Islet of Langerhans (tissue), 1 donor: ENCODE measurements around the gene HPSE2.
"Not testable (repeated sequence)": the region's sequence is repeated elsewhere in the genome, so short reads cannot be mapped to it uniquely, and the experiment has no call there.

Source experiments
- FAIRE-seq: peaks from one replicate; lab custom pipeline; 2011; peaks lifted over from hg19 to GRCh38; lab: Jason Lieb, UNC

Gene HPSE2

DNA sequence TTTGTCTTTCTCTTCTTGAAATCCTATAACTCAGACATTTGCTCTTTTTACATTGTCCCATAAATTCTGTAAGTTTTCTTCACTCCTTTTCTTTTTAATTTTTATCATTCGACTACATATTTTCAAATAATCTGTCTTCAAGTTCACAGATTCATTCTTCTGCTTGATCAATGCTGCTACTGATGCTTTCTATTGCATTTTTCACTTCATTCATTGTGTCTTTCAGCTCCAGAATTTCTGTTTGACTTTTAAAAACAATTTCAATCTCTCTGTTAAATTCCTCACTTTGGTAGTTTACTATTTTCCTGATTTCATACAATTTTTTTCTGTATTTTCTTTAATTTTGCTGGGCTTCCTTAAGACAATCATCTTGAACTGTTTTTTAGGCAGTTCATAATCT is 230.4 kb downstream of the HPSE2 start:
- FAIRE-seq = no peak

DNA sequence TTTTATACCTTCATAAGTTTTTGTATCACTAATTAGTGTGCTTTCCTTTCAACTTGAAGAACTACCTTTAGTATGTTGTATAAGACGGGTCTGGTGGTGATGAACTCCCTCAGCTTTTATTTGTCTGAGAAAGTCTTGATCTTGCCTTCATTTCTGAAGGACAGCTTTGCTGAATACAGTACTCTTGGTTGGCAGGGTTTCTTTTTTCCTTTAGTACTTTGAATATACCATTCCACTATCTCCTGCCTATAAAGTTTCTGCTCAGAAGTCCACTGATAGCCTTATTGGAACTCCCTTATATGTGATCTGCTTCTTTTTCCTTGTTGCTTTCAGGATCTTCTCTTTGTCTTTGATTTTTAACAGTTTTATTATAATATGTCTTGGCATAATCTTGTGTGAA is 230.9 kb downstream of the HPSE2 start:
- FAIRE-seq = no peak

DNA sequence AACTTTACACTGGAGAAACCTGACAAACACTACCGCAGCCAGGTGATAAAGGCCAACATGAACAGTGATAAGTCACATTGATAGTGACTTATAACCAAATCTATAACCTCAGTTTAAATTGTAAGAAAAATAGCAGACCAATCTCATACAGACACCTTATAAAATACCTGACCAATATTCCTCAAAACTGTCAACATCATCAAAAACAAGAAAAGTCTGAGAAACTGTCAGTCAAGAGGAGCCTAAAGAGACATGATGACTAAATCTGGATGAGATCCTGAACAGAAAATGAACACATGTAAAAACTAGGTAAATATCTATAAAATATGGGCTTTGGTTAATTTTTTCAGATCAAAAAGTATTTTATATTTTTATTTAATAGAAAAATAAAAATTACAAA is 233.3 kb downstream of the HPSE2 start:
- no peak for FAIRE-seq

DNA sequence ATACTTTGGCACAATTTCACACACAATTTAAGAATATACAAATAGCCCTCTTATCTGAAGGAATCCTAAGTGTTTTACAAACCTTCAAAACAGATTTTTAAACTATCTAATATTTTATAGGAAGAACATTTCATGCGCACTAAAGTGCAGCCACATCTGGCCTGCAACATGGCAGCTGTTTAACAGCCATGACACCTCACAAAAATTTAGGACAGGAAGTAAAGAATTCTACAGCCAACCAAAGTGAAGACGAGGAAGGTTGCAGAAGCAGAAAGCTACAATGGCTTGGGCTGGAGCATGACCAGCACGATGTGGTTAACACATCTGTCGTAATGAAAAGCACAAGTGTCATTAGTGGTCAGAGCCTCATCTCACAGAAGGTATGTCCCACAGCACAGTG is 238.1 kb downstream of the HPSE2 start:
- FAIRE-seq = no peak

DNA sequence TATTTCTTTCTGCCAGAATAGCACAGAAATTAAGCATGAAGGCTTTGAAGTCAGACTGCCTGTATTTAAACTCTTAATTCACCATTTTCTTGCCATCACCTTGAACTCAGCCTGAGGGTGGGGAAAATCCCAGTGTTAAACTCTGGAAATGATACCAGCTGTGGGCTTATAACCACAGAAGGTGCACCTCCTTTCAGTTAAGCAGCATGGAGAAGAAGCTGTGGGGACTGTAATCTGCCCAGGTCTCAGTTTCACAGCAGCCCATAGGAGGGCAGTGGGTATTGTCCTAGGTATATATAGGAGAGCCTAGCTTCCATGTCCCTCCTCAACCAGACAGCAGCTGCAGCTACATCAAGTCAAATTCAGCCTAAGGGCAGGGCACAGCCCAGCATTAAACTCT is 241.6 kb downstream of the HPSE2 start:
- no peak for FAIRE-seq

DNA sequence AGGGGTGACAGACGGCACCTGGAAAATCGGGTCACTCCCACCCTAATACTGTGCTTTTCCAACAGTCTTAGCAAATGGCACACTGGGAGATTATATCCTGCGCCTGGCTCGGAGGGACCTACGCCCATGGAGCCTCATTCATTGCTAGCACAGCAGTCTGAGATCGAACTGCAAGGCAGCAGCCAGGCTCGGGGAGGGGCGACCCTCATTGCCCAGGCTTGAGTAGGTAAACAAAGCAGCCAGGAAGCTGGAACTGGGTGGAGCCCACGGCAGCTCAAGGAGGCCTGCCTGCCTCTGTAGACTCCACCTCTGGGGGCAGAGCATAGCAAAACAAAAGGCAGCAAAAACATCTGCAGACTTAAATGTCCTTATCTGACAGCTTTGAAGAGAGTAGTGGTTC is 251.9 kb downstream of the HPSE2 start:
- FAIRE-seq = not testable (repeated sequence)

- no peak for FAIRE-seq
Observed at GRCh38 chr10:98980353-98980752, 255.3 kb downstream of the HPSE2 start.

DNA sequence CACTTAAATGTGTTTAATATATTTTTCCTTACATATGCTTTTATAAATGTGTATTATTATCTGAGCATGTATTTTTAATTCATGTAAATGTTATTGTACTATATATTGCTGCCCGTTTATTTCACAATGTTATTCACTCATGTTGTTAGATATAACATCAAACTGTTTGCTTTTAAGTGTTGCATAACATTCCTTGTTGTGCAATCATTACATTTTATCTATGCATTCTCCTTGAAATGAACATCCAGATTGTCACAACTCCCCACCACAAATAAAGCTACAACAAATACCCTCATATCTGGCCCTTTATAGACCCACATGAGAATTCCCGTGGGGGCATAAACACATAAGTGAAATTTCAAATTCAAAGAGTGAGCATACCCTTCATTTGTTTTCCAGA is 264.2 kb downstream of the HPSE2 start:
- FAIRE-seq = no peak

DNA sequence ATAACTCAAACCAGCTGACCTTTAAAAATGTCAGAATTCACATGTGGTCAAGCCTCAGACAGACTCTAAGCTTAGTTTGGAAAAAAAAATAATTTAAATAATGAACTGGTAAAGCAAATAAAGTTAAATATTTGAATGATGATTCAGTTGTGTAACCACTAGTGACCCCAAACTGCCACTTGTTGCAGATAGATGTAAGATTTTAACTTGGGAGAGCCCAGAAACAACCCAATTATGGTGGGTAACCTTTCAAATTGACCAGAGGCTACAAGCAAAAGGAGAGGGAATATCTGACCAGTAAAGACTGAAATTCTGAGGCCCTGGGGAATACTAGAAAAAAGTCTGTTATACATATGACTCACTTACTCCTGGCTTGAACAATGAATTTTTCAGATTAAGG is 268.1 kb downstream of the HPSE2 start:
- FAIRE-seq = no peak

GRCh38 chr10:98963608-98964007 is 272.0 kb downstream of the HPSE2 start:
- no peak for FAIRE-seq

DNA sequence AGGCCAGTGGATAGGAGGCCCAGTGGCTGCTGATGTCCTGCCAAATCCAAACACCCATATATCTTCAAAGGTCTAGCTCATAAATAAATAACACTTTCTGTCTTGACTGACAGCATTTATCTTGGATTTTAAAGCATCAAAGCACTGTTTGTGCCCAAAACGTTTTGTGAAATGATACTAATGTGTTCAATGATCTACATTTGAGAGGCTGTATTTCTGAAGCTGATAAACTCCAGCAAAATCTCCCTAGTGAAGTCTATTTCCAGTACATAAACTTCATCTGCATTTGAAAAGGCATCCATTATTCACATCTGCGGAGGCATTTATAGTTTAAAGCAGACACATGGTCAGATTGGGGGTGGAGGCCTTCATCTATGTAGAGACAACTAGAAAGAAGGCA is 276.3 kb downstream of the HPSE2 start:
- FAIRE-seq = no peak

DNA sequence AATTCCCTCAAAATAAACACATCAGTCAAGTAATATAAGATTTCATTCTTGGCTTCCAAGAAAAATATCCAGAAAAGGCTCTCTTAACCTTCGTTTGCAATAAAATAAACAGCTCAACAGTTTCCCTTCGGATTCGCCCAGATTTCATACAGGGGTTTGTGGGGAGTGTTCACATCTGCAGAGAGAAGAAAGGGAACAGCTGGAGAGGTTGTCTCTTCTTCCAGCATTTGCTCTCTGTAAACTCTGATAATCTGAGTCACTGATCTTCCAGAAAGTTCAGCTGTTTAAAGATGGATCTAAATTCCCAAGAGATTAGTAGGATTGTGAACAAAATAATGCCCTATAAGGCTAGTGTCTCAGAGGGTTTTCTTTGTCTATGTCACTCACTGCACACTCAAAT is 277.9 kb downstream of the HPSE2 start:
- FAIRE-seq = no peak

- no peak for FAIRE-seq
Observed at GRCh38 chr10:98956576-98957260, 278.9 kb downstream of the HPSE2 start.

GRCh38 chr10:98953251-98953650 is 282.4 kb downstream of the HPSE2 start:
- no peak for FAIRE-seq

DNA sequence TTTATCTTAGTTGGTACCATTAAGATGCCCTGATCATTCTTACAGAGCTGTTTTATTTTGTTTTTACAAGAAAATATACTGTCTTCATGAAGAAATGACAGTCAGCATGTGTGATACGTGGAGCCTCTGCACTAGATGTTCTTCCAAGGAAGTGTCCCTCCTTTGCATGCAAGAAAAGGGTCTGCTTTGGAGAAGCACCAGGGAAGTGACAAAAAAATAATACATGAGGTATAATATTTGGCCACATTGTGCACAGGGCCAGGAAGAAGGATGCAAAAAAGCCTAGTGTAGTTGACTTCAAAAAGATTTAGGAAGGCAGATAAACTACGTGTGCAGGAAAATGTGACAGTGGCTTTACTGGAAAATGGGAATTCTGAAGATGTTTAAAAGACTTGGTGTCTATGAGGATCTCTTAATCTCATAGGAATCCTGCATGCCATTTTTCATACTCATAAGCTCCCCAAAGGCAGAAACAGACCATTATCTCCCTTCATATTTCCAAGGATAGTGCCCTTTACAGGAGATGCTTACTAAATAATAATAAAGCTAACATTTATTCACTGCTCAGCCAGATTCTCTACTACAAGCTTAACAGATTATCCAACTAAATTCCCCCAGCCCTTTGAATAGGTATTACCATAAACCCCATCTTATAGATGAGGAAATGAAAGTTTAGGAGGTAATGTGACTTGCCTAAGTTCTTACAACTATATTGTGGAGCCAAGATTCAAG is 284.2 kb downstream of the HPSE2 start:
- FAIRE-seq = no peak

- FAIRE-seq = no peak
Observed at GRCh38 chr10:98950106-98950505, 285.5 kb downstream of the HPSE2 start.

- no peak for FAIRE-seq
Observed at GRCh38 chr10:98949306-98949705, 286.3 kb downstream of the HPSE2 start.

DNA sequence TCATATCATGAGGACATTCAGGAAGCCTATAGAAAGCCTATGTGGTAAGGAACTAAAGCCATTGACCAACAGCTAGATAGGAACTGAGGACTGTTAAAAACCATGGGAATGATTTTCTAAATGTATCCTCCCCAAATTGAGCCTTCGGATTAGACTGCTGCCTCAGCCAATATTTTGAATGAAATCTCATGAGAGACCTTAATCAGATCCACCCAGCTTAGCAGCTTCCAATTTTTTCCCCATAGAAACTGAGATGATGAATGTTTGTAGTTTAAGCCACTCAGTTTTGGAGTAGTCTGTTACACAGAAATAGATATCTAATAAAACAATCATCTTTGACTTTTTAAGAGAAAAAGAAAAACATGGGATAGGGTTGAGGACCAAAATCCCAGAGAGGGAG is 292.0 kb downstream of the HPSE2 start:
- no peak for FAIRE-seq

GRCh38 chr10:98929709-98930108 is 305.9 kb downstream of the HPSE2 start:
- no peak for FAIRE-seq

GRCh38 chr10:98925651-98926050 is 310.0 kb downstream of the HPSE2 start:
- FAIRE-seq = no peak

- no peak for FAIRE-seq
Observed at GRCh38 chr10:98924526-98924925, 311.1 kb downstream of the HPSE2 start.

GRCh38 chr10:98921316-98921715 is 314.3 kb downstream of the HPSE2 start:
- no peak for FAIRE-seq

DNA sequence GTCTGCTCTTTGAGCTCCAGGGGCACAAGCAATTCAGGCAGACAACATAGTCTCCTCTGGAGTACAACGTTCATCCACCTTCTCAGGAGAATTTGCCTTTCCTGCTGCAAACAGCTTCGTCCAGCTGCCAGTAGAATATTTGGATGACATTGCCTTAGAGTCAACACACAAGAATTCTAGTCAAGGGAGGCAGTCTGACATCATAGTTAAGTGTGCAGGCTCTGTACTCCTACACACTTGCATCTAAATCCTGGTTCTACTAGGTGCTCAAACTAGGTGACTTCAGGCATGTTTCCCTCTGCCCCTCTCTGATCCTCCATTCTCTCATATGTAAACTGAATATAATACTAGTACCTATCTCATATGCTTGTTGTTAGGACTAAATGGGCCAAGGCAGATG is 314.8 kb downstream of the HPSE2 start:
- no peak for FAIRE-seq

DNA sequence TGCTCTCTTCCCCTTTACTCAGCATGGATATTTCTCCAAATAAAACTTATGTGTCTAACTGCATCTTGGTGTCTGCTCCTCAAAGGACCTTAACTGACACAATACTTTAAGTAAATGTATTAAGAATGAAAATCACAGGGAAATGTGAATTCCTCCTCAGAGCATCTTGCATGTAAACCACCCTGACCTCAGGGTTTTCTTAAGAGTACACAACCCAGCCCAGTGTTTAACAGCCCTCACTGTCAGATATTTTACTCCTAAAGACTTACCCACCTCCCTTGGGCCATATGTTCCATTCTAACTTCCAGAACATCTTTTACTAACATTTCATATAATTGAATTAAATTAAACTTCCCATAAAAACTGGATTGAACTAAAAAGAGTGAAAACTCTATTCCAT is 315.3 kb downstream of the HPSE2 start:
- FAIRE-seq = no peak
